GM21360 (cell line): ENCODE results near the gene CERKL.

Experiments
- ATAC-seq: cut with Tn5 transposase; IDR thresholded peaks from one replicate; pipeline ENCODE4 v1.9.1; 2021; ENCODE audit warnings: mild to moderate bottlenecking, moderate library complexity; ENCODE audit not compliant: unreplicated experiment

The CERKL gene

DNA sequence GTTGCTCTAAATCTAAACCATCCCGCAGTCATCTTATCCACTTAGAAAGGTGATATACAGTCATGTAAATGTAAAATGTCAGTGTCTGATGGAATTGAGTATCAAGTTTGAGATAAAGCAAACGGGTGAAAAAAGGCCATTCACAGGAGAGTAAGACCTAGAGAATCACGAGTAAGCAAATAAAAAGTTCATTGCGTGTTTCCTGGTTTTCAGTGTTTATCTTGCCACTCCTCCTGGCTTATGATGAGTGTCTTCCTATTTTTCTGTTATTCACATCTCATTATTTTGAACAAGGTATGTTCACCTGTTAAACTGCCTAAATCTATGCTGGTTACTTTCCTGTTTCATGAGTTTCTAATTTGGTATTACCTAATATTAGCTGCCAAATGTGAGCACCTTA is 130.9 kb downstream of the CERKL start:
- no peak for ATAC-seq

- no peak for ATAC-seq
Measured at GRCh38 chr2:181523756-181524155, 133.1 kb downstream of the CERKL start.

DNA sequence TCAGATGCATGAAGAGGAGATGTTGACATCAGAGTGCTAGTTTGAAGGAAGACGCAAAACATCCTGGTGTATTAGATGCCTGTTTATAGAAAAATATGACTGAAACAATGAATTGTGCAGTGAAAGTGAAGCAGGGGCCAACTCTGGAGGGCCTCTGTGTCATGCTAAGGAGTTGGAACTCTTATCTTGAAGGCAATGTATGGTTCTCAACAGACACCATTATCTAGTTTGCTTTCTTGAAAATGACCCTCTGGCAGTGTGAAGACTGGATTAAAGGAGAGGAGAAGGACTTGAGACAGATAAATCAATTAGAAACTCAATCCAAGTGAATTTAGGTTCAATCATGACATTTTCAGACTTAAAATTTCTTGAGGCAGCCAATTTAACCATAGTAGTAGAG is 136.7 kb downstream of the CERKL start:
- ATAC-seq = no peak

GRCh38 chr2:181517685-181518301 is 139.1 kb downstream of the CERKL start:
- no peak for ATAC-seq

- no peak for ATAC-seq
Measured at GRCh38 chr2:181516992-181517391, 139.9 kb downstream of the CERKL start.

DNA sequence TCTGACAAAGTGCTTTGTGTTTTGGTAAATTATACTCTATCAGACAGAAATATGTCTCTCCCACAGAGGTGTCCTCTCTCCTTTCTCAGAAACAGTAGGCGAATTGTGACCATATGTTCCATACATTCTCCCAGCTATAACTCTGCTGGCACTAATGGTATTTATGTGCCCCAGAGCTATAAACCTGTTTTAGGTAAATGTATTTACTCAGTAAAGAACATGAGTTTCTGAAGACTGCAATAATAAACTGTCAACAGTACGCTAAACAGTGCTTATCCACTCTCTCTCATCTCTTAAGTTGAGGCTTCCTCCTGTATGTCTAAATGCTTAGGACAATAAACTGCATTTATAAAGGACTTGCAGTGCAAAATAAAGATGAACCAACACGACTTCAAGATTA is 141.2 kb downstream of the CERKL start:
- no peak for ATAC-seq

DNA sequence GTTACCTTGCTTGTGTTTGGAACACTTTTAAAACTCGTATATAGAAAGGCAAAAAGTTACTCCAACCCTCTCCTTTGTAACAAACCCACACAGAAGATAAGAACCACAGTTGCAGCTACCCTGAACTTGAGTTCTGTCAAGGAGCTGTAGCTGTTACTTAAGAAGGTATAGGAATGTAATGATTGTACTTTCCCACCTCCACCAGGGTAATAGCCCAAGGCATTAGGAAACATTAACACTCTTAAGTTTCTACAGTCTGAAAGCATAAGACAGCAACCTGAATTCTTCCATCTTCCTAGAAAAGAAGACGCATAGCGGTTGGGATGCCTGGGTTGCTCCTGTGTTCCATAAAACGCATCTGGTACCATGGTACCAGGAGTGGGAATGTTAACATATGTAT is 156.7 kb downstream of the CERKL start:
- ATAC-seq = no peak

GRCh38 chr2:181499231-181499630 is 157.7 kb downstream of the CERKL start:
- no peak for ATAC-seq
